ENCODE data around the gene FKBP8. TPM values are rescaled to one million over a fixed set of nuclear protein-coding genes. Genes with fewer than 3 reads are reported as not detected.
A peak's percentile ranks its signal among the peaks of the same experiment; 100 is the strongest.

FKBP8 gene
- total RNA-seq, 1 donor from 2014 or later, result 195 TPM

DNA sequence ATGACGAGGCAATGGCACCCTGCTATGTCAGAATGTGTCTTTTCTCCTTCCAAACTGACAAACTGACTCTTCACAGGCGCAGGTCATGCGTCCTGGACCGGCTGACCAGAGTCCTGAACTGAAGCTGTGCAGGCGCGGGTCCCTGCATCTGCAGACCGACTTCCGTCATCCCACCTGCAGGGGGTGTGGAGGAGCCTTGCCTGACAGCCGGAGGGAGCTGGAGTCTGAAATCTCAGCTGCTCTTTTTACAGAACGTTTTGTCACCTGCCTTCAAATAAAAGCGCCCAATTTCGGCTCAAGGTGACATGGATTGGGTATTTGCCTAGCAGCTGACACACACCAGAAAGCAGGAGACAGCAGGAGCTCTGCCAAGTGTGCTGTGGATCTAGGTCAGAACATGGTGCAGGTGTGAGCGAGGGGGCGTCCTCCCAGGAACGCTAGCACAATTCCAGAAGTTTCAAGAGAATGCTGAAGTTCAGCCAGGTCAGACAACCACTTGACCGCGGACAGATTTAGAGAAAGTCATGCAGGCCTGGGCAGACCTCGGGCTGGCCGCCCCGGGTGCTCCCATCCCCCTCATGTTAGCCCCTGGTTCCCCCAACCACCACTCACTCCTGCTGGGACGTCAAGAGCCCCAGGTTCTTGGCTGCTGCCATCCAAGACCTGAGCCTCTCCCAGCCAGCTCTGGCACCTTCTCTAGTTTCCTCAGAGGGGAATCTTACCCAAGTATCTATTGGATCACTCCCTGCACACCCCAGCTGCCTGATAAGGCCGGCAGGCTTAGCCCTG, 54.3 kb downstream of the FKBP8 start:
- Histone ChIP-seq H3K27ac (no peak overlapping the region), H3K9me3 (no peaks in the 10 kb centered on the region), H3K27me3 (ENCODE audit: low read depth) (no peaks in the 10 kb centered on the region), H3K36me3 (no peaks in the 10 kb centered on the region), H3K4me3 (no peak overlapping the region), H3K4me1 (peaks cover 69% of the 10 kb centered on the region)
- DNase-seq (no peak), ATAC-seq (peak; percentile 25 to 51)
- TF ChIP-seq, protein P1, sequence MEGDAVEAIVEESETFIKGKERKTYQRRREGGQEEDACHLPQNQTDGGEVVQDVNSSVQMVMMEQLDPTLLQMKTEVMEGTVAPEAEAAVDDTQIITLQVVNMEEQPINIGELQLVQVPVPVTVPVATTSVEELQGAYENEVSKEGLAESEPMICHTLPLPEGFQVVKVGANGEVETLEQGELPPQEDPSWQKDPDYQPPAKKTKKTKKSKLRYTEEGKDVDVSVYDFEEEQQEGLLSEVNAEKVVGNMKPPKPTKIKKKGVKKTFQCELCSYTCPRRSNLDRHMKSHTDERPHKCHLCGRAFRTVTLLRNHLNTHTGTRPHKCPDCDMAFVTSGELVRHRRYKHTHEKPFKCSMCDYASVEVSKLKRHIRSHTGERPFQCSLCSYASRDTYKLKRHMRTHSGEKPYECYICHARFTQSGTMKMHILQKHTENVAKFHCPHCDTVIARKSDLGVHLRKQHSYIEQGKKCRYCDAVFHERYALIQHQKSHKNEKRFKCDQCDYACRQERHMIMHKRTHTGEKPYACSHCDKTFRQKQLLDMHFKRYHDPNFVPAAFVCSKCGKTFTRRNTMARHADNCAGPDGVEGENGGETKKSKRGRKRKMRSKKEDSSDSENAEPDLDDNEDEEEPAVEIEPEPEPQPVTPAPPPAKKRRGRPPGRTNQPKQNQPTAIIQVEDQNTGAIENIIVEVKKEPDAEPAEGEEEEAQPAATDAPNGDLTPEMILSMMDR (IDR thresholded peaks at IDR 0.05), result peak; percentile 32
- intact Hi-C loops (cut with DNase I), result no loop called here

DNA sequence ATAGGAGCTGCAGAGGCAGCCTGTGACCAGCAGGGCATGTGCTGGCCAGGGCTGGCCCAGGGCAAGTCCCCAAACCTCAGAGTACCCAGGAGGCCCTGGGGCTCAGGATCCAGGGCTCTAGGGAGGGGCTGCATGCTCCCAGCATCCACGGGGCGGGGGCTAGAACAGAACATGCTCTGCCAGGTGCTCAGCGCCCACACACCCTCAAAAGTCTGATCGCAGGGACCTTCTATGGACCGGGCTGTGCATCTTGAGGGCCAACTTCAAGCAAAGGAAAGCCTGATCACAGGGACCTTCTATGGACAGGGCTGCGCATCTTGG, 55.0 kb downstream of the FKBP8 start:
- intact Hi-C loops (cut with DNase I), result no loop called here
- Histone ChIP-seq H3K27ac (no peak overlapping the region), H3K9me3 (no peaks in the 10 kb centered on the region), H3K27me3 (ENCODE audit: low read depth) (no peaks in the 10 kb centered on the region), H3K4me3 (no peak overlapping the region), H3K4me1 (peaks cover 72% of the 10 kb centered on the region), H3K36me3 (no peaks in the 10 kb centered on the region)
- TF ChIP-seq, protein P1 (IDR thresholded peaks at IDR 0.05), result no peak
- no peak for DNase-seq
- peak; percentile 37 to 48 for ATAC-seq

DNA sequence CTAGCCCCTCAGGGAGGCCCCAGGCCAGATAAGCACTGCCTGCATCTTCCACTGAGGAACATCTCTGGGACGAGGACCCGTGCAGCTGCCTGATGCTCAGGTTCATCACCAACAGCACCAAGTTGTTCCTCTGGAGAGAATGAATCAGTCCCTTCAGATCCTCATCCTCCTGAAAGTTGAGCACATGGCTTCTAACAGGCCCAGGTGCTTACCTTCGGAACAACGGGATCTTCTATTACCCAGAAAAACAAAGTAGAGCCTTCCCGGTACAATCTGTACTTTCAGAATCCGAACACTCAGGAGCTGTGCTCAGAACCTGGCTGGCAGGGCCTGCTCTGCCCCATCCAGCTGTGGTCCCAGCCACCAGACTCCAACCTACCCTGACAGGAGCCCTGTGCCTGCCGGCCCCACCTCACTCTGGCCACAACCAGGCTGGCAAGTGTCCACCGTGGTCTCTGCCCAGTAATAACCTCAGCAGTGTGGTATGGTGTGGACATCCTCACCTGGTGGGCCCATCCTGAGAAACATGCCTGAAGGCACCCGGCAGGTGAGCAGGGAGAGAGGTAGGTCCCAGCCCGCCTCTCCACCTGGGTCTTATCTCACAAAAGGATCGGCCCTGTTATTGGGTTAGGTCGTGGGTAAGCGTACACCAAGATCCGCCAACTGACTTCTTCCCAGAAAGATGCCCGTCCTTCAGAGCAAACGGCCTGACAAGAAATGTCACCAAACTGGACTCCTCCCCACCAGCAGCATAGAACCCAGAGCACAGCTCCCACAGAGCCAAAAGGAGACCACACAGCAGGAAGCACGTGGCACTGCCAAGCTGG, 55.6 kb downstream of the FKBP8 start:
- H3K27ac ChIP-seq, result no peak overlapping the region
- DNase-seq (no peak), ATAC-seq (no peak)
- H3K36me3 ChIP-seq, result no peaks in the 10 kb centered on the region
- intact Hi-C loops (cut with DNase I), result no loop called here
- TF ChIP-seq, protein P1 (IDR thresholded peaks at IDR 0.05), result no peak
- H3K4me1 ChIP-seq, result peaks cover 75% of the 10 kb centered on the region
- no peaks in the 10 kb centered on the region for H3K9me3 ChIP-seq
- no peak overlapping the region for H3K4me3 ChIP-seq
- H3K27me3 ChIP-seq (ENCODE audit: low read depth), result no peaks in the 10 kb centered on the region

DNA sequence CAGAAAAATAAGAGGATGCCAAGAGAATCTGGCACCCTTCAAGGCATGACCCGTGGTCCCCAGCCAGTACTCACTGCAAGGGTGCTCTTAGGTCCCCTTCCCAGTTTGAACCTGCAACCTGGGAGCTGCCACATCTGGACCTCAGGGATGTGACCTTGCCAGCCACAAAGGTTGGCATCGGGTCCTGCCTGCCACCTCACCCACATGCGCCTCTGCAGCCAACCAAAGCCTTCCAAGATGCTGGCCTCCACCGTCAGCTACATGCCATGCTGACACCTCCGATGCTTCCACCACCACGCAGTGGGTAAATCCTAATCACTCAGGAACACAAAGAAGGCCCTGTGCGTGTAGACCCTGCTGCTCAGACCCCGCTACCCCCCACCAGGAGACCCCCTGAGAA, 56.6 kb downstream of the FKBP8 start:
- no peaks in the 10 kb centered on the region for H3K9me3 ChIP-seq
- H3K4me3 ChIP-seq, result no peak overlapping the region
- TF ChIP-seq, protein P1 (IDR thresholded peaks at IDR 0.05), result no peak
- no peak for ATAC-seq
- peaks cover 71% of the 10 kb centered on the region for H3K4me1 ChIP-seq
- DNase-seq, result no peak
- intact Hi-C loops (cut with DNase I), result no loop called here
- H3K27ac ChIP-seq, result peak overlapping the region; percentile 71
- no peaks in the 10 kb centered on the region for H3K36me3 ChIP-seq
- H3K27me3 ChIP-seq (ENCODE audit: low read depth), result no peaks in the 10 kb centered on the region

DNA sequence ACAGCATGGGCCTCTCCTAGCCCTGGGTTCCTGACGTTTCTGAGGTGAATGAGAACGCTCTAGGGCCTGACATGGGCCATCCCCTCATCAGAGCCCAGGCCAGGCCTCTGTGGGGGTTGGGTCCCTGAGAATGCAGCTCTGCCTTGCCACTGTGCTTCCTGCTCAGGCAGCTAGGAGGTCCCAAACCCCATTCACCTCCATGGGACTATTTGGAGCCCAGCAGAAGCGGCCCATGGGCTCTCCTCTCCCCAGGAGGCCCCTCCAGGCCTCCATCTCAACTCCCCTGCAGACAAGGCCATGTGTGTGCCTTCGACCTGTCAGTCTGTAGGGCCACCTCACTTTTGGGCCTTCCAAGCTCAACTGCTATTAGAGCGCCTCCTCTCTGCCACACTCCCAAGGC, 58.4 kb downstream of the FKBP8 start:
- ATAC-seq (no peak), DNase-seq (no peak)
- TF ChIP-seq, protein P1 (IDR thresholded peaks at IDR 0.05), result no peak
- intact Hi-C loops (cut with DNase I), result no loop called here
- Histone ChIP-seq H3K9me3 (no peaks in the 10 kb centered on the region), H3K27me3 (ENCODE audit: low read depth) (no peaks in the 10 kb centered on the region), H3K4me1 (peaks cover 83% of the 10 kb centered on the region), H3K36me3 (no peaks in the 10 kb centered on the region), H3K4me3 (no peak overlapping the region), H3K27ac (peak overlapping the region; percentile 71)
